Psoas muscle (tissue), 8 donors: ENCODE data around the gene GRK5. TPM values are rescaled to one million over a fixed set of nuclear protein-coding genes. Genes with fewer than 3 reads are reported as not detected.

Source experiments
- ATAC-seq, 4 donors: fragments of 200-7000 bp; cut with Tn5 transposase; one replicate each; pipeline ENCODE4 v1.9.1; 2020; ENCODE audit warnings: moderate library complexity in 3 of 4, mild to moderate bottlenecking in 2 of 4
- DNase-seq, 2 donors: peaks; one replicate each; pipeline ENCODE4 v3.0.0-alpha.2; 2020
- H3K27ac ChIP-seq: fragments of 200-600 bp; one replicate; pipeline ENCODE4 v1.8.0; 2022
- H3K27me3 ChIP-seq, 3 donors: fragments of 200-600 bp in 1 of 3; one replicate each; pipeline versions ENCODE4 v1.6.1 to v1.8.0; 2013 to 2022; ENCODE audit warnings: low read length in 2 of 3, mild to moderate bottlenecking in 2 of 3, moderate library complexity in 1 of 3; ENCODE audit not compliant: insufficient read depth in 3 of 3
- H3K36me3 ChIP-seq, 2 donors: fragments of 200-600 bp in 1 of 2; one replicate each; pipeline versions ENCODE4 v1.6.1 to v1.8.0; 2013 to 2022; ENCODE audit warnings: low read depth in 1 of 2, mild to moderate bottlenecking in 1 of 2, moderate library complexity in 1 of 2; ENCODE audit not compliant: insufficient read depth in 1 of 2
- H3K4me1 ChIP-seq: fragments of 200-600 bp; one replicate; pipeline ENCODE4 v1.8.0; 2022
- H3K4me3 ChIP-seq: fragments of 200-600 bp; one replicate; pipeline ENCODE4 v1.8.0; 2022; ENCODE audit warnings: mild to moderate bottlenecking
- H3K9me3 ChIP-seq: fragments of 200-600 bp; one replicate; pipeline ENCODE4 v1.8.0; 2022
- CTCF ChIP-seq: fragments of 200-600 bp; IDR thresholded peaks from one replicate; pipeline ENCODE4 v1.8.0; 2022; ENCODE audit warnings: antibody characterized with exemption
- WGBS, 3 donors: extraction: QIAGEN DNeasy Blood & Tissue Kit; methylation state at CpG; one replicate each; pipeline versions ENCODE4 v1.1.6 to v1.1.7; 2013; 5-methylcytosine and 5-hydroxymethylcytosine counted together
- intact Hi-C, 2 donors: fragments of 100-400 bp; cut with DNase I; formaldehyde crosslinking; loops; one replicate each; pipeline versions ENCODE4 v1.11.0 to v1.14.2; 2022
- polyA plus RNA-seq, 3 donors: library from polyadenylated mRNA; stranded (reverse); fragments of 200-250 nt; gene quantifications; one replicate each; pipeline ENCODE4 v1.2.3, GENCODE V29; 2013
- total RNA-seq, 4 donors: library from RNA; stranded (reverse); fragmentation: NEBNext Ultra II Directional in 2 of 4; extraction: Animal tissue kit (Norgen Biotek cat#: 25700) in 2 of 4; gene quantifications; one replicate each; pipeline versions ENCODE4 v1.2.1 to v1.2.4, GENCODE V29; 2021 to 2023
- donor health status: healthy with polysubstance abuse.
- donor health status: DM: no; HTN: no; CAD: no; lungs with moderate emphysema.
- donor health status: Bipolar disorder and iron deficiency.
- donor health status: healthy.
- donor health status: DM: yes; HTN: yes; CAD: no.
- donor health status: DM: no; HTN: no; CAD: no.
- donor health status: DM: no; HTN: no; CAD: no.
- donor health status: DM: yes; HTN: yes; CAD: no.

GRK5 gene
- total and polyA plus RNA-seq, 7 donors = 7.0 to 15.5 (median 8.0) TPM

GRCh38 chr10:119410361-119411116 lies 203.2 kb downstream of the GRK5 start:
- Histone ChIP-seq H3K27ac (peak overlapping the region; percentile 63), H3K36me3 (no peaks in the 10 kb centered on the region), H3K4me1 (peaks cover 9% of the 10 kb centered on the region), H3K27me3 (no peaks in the 10 kb centered on the region), H3K9me3 (no peaks in the 10 kb centered on the region), H3K4me3 (no peak overlapping the region)
- DNase-seq (no peak), ATAC-seq (no peak)
- 86 to 91% (median 90%) methylated on average over 9 of the region's 9 CpGs for WGBS, 3 donors
- intact Hi-C loops = loop anchor here in 1 of 2 donors (5.0 kb wide), 1 partner anchor 153 kb away; no protein-coding TSS in a partner anchor
- TF ChIP-seq CTCF = no peak

GRCh38 chr10:119412244-119413092 lies 205.1 kb downstream of the GRK5 start:
- DNase-seq (peak; percentile 76 to 87), ATAC-seq (peak; percentile 36 to 49 (median 40))
- WGBS, 3 donors = 38 to 39% (median 38%) methylated on average over 31 of the region's 31 CpGs
- Histone ChIP-seq H3K27me3 (no peaks in the 10 kb centered on the region), H3K9me3 (no peaks in the 10 kb centered on the region), H3K36me3 (no peaks in the 10 kb centered on the region), H3K4me1 (peaks cover 5% of the 10 kb centered on the region), H3K4me3 (no peak overlapping the region), H3K27ac (peak overlapping the region; percentile 54)
- intact Hi-C loops = loop anchor here in 1 of 2 donors (5.0 kb wide), 1 partner anchor 155 kb away; no protein-coding TSS in a partner anchor
- TF ChIP-seq CTCF = no peak

- Histone ChIP-seq H3K4me3 (no peak overlapping the region), H3K27me3 (no peaks in the 10 kb centered on the region), H3K36me3 (no peaks in the 10 kb centered on the region), H3K4me1 (peaks cover 5% of the 10 kb centered on the region), H3K9me3 (no peaks in the 10 kb centered on the region), H3K27ac (peak overlapping the region; percentile 41)
- WGBS, 3 donors = 77 to 83% (median 79%) methylated on average over 9 of the region's 9 CpGs
- no peak for DNase-seq
- intact Hi-C loops = loop anchor here in 1 of 2 donors (5.0 kb wide), 1 partner anchor 156 kb away; no protein-coding TSS in a partner anchor
- ATAC-seq = no peak
- TF ChIP-seq CTCF = no peak
These were observed 205.7 kb downstream of the GRK5 start for GRCh38 chr10:119413093-119413453.

GRCh38 chr10:119413471-119414080 lies 206.2 kb downstream of the GRK5 start:
- no peak for ATAC-seq
- Histone ChIP-seq H3K27me3 (no peaks in the 10 kb centered on the region), H3K9me3 (no peaks in the 10 kb centered on the region), H3K27ac (peak overlapping the region; percentile 41), H3K4me3 (no peak overlapping the region), H3K4me1 (peaks cover 5% of the 10 kb centered on the region), H3K36me3 (no peaks in the 10 kb centered on the region)
- no peak for DNase-seq
- TF ChIP-seq CTCF = no peak
- intact Hi-C loops = loop anchor here in 1 of 2 donors (5.0 kb wide), 1 partner anchor 156 kb away; no protein-coding TSS in a partner anchor
- WGBS, 3 donors = 82 to 86% (median 85%) methylated on average over 19 to 20 of the region's 20 CpGs
